Naive thymus-derived CD4-positive, alpha-beta T cell (primary cell): ENCODE results near the gene BAIAP2. TPM values are rescaled to one million over a fixed set of nuclear protein-coding genes. Genes with fewer than 3 reads are reported as not detected.

ENCODE experiments used
- ATAC-seq: fragments of 150-1000 bp; cut with Tn5 transposase; 2 replicates; pipeline ENCODE4 v1.10.0; 2021; ENCODE audit warnings: mild to moderate bottlenecking, moderate library complexity
- CTCF ChIA-PET: fragments of 350-600 bp; sonication (Branson Sonifier 250); formaldehyde crosslinking; loops from one replicate; lab custom pipeline; 2021; ENCODE audit warnings: antibody characterized with exemption; lab: Charles Lee
- POLR2A ChIA-PET: fragments of 350-600 bp; sonication (Branson Sonifier 250); formaldehyde crosslinking; loops from one replicate; lab custom pipeline; 2021; ENCODE audit warnings: antibody characterized with exemption, inconsistent platforms; lab: Charles Lee
- DNase-seq, 9 donors: peaks; one replicate each; pipeline versions ENCODE4 v3.0.0 to v3.0.0-alpha.2; 2020 to 2022; ENCODE audit warnings: mixed read lengths in 1 of 9
- H3K27ac ChIP-seq: one replicate; pipeline ENCODE4 v1.7.0; 2013; ENCODE audit warnings: mild to moderate bottlenecking, low read depth, low read length, moderate library complexity
- H3K27me3 ChIP-seq, 2 donors: one replicate each; pipeline ENCODE4 v1.7.0; 2013; ENCODE audit warnings: low read length in 2 of 2, mild to moderate bottlenecking in 2 of 2, moderate library complexity in 2 of 2; ENCODE audit not compliant: control insufficient read depth in 2 of 2, insufficient read depth in 2 of 2
- H3K36me3 ChIP-seq, 3 experiments: 1 replicate in 2 of 3; 2 replicates in 1 of 3; pipeline ENCODE4 v1.7.0; 2013; ENCODE audit warnings: low read length in 3 of 3, mild to moderate bottlenecking in 3 of 3, moderate library complexity in 1 of 3; ENCODE audit not compliant: insufficient read depth in 3 of 3, control insufficient read depth in 2 of 3
- H3K4me1 ChIP-seq, 2 donors: one replicate each; pipeline ENCODE4 v1.7.0; 2013; ENCODE audit warnings: low read length in 2 of 2, mild to moderate bottlenecking in 2 of 2, moderate library complexity in 1 of 2; ENCODE audit not compliant: control insufficient read depth in 2 of 2, insufficient read depth in 2 of 2
- H3K4me3 ChIP-seq: 2 replicates; pipeline ENCODE4 v1.7.0; 2013; ENCODE audit warnings: mild to moderate bottlenecking, low read length
- H3K9me3 ChIP-seq, 3 experiments: 1 replicate in 2 of 3; 2 replicates in 1 of 3; pipeline ENCODE4 v1.7.0; 2013; ENCODE audit warnings: low read length in 3 of 3; ENCODE audit not compliant: control insufficient read depth in 2 of 3
- H3K27ac Mint-ChIP-seq, 9 donors: one replicate each; pipeline ENCODE4 v1.8.0; 2020 to 2022; ENCODE audit warnings: mixed read lengths in 9 of 9, mild to moderate bottlenecking in 8 of 9, moderate library complexity in 5 of 9, inconsistent platforms in 2 of 9
- H3K27me3 Mint-ChIP-seq, 5 donors: one replicate each; pipeline ENCODE4 v1.8.0; 2021 to 2022; ENCODE audit warnings: mixed read lengths in 5 of 5, mild to moderate bottlenecking in 1 of 5
- H3K36me3 Mint-ChIP-seq, 5 donors: one replicate each; pipeline ENCODE4 v1.8.0; 2020 to 2022; ENCODE audit warnings: mixed read lengths in 5 of 5, mild to moderate bottlenecking in 3 of 5, inconsistent platforms in 1 of 5
- H3K4me1 Mint-ChIP-seq, 7 donors: one replicate each; pipeline ENCODE4 v1.8.0; 2020 to 2022; ENCODE audit warnings: mixed read lengths in 7 of 7, mild to moderate bottlenecking in 3 of 7, inconsistent platforms in 1 of 7
- H3K4me3 Mint-ChIP-seq, 10 donors: one replicate each; pipeline ENCODE4 v1.8.0; 2020 to 2022; ENCODE audit warnings: mild to moderate bottlenecking in 10 of 10, mixed read lengths in 10 of 10, moderate library complexity in 6 of 10, inconsistent platforms in 2 of 10
- H3K9me3 Mint-ChIP-seq, 11 donors: one replicate each; pipeline ENCODE4 v1.8.0; 2020 to 2022; ENCODE audit warnings: mixed read lengths in 11 of 11, mild to moderate bottlenecking in 4 of 11, inconsistent platforms in 1 of 11, moderate library complexity in 1 of 11
- intact Hi-C, 2 donors: fragments of 100-400 bp; cut with micrococcal nuclease; formaldehyde crosslinking; loops; one replicate each; pipeline ENCODE4 v1.15.1; 2023
- polyA plus RNA-seq, 2 donors: library from polyadenylated mRNA; unstranded; fragments of 300-500 nt; fragmentation: Illumina TruSeq; gene quantifications; one replicate each; pipeline ENCODE4 v1.2.3, GENCODE V29; 2021
- total RNA-seq, 6 experiments: library from RNA in 5 of 6; stranded (reverse) in 5 of 6; gene quantifications; 1 replicate in 5 of 6; 2 replicates in 1 of 6; pipeline ENCODE4 v1.2.3 and lab custom pipeline; 2021 to 2026

BAIAP2 gene
- total and polyA plus RNA-seq, 7 experiments from 2014 or later, result 3.2 to 13.7 (median 7.4) TPM

DNA sequence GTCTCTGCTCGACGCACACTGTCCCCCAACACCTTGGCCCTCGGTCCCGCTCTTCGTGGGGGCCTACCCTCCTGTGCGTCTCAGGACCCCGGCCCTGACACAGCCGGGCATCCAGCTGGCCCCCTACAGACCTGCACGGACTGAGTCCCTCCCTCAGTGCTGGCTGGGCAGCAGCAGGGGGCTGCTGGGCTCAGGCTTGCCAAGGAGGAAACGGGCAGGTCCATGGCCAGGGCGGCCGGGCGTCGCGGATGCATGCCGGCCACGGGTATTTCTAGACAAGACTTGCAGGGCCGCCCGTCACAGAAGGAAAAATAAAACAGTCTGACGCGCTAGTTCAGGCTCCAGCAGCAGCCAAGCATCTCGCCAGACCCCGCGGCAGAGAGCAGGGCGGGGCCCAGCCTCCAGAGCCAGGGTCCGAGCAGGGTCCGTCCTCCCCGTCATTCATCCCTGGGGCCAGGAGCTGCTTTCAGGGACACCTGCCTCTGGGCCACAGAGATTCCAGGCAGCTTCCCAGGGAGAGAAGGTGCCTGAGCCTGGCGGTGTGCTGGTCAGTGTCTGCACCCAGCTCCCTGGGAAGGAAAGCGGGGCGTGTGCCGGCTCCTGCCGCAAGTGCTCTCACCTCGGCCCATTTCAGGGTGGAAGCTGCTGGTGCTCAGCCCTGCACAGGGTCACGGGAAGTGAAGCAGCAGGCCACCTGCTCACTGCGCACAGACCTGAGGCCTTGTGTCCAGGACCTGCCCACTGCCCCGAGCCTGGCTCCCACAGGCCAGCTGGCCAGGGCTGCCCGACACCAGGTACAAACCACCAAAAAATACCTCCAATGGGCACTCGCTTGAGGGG is 123.1 kb downstream of the BAIAP2 start:
- ChIA-PET CTCF (no interaction called here), POLR2A (no interaction called here)

DNA sequence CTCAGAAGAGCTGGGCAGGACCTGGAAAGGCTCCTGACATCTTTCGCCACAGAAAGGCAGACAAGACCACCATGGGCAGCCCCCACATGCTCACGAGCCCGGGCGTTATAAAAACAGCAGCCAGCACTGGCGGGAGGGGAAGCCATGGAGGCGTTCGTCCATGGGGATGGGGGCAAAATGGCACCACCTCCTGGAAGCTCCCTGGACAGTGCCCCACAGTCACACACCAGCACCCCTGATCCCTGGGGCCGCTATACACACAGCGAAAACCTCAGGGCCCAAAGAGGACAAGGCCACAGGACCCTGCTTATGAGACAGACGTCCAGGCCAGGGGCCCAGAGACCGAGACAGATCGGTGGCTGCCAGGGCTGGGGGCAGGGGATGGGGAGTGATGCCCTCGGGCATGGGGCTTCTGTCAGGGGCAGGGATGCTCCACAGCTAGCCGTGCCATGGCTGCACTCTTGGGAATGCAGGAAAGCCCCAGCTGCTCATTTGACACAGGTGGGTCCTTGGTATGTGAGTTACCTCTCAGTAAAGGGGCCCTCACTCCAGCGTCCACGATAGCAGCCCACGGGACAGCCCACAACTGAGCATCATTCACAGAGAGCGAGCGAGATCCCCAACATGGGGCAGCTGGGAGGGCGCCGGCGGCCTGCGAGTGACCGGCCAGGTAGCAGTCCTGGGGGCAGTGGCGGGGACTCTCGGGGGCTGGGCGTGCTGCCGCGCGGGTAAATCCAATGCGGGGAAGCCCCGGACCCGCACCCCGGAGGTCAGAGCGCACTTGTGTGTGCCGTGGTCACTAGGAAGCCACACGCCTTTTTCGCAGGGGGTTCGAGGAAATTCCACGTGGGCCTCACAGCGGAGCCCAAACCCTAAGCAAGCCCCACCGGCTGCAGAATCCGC is 124.0 kb downstream of the BAIAP2 start:
- POLR2A ChIA-PET, result no interaction called here
- H3K36me3 Mint-ChIP-seq, result no peaks in the 10 kb centered on the region

More for the DNA sequence above, 123.1 kb downstream of the BAIAP2 start:
- H3K4me1 ChIP-seq, result no peaks in the 10 kb centered on the region
- Mint-ChIP-seq H3K27ac (no peak overlapping the region), H3K9me3 (no peaks in the 10 kb centered on the region), H3K4me1 (peaks cover 0 to 5% (median 0%) of the 10 kb centered on the region in 7 donors), H3K4me3 (no peak overlapping the region), H3K27me3 (peaks cover 0 to 12% (median 6%) of the 10 kb centered on the region in 5 donors), H3K36me3 (no peaks in the 10 kb centered on the region)
- DNase-seq (no peak), ATAC-seq (no peak)
- intact Hi-C loops, result no loop called here
- H3K4me3 ChIP-seq, result no peak overlapping the region
- no peaks in the 10 kb centered on the region for H3K36me3 ChIP-seq
- H3K27me3 ChIP-seq, result no peaks in the 10 kb centered on the region
- H3K9me3 ChIP-seq, result no peaks in the 10 kb centered on the region
- no peak overlapping the region for H3K27ac ChIP-seq

DNA sequence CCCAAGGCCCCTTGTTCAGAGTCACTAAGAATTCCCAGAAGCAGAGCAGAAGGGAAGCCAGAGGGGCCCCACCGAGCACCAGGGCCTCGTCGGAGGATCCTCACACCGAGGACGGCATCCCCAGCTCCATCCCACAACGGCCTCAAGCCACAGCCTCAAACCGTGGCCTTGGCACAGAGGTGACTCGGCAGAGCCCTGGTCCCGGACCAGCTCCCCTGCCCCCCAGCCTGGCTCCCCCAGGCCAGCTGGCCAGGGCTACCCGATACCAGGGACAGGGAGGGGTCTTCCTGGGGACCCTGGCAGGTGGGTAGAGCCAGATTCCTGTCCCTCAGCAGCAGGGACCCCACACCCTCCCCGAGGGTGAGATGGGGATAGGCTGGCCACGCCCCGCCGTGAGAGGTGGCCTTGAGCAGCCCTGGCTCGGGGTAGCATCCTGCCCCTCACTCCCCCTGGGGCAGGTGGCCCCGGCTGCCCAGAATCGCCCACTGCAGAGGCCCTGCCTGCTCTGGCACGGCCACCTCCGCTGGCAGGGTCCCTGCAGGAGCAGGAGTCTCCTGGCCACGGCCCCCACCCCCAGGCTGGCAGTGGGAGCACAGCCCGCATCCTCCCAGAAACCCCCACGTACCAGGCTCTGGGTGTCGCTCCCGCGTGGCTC is 124.8 kb downstream of the BAIAP2 start:
- no peaks in the 10 kb centered on the region for H3K9me3 Mint-ChIP-seq
- H3K4me1 Mint-ChIP-seq, result peaks cover 0 to 5% (median 0%) of the 10 kb centered on the region in 7 donors
- ChIA-PET CTCF (no interaction called here), POLR2A (no interaction called here)
- no peaks in the 10 kb centered on the region for H3K9me3 ChIP-seq
- H3K27me3 Mint-ChIP-seq, result peaks cover 0 to 17% (median 6%) of the 10 kb centered on the region in 5 donors
- ATAC-seq (peak; percentile 15), DNase-seq (no peak)
- intact Hi-C loops, result no loop called here
- H3K4me3 Mint-ChIP-seq, result peak overlapping the region in 1 of 10 donors; percentile 65
- H3K27ac ChIP-seq, result no peak overlapping the region
- no peaks in the 10 kb centered on the region for H3K36me3 ChIP-seq
- no peaks in the 10 kb centered on the region for H3K36me3 Mint-ChIP-seq
- H3K27ac Mint-ChIP-seq, result no peak overlapping the region
- no peak overlapping the region for H3K4me3 ChIP-seq
- no peaks in the 10 kb centered on the region for H3K27me3 ChIP-seq
- no peaks in the 10 kb centered on the region for H3K4me1 ChIP-seq

More for the DNA sequence above, 124.0 kb downstream of the BAIAP2 start:
- H3K4me3 ChIP-seq, result no peak overlapping the region
- H3K36me3 ChIP-seq, result no peaks in the 10 kb centered on the region
- no peaks in the 10 kb centered on the region for H3K9me3 ChIP-seq
- Mint-ChIP-seq H3K27me3 (peaks cover 0 to 12% (median 6%) of the 10 kb centered on the region in 5 donors), H3K4me3 (peak overlapping the region in 1 of 10 donors; percentile 61), H3K9me3 (no peaks in the 10 kb centered on the region), H3K27ac (no peak overlapping the region), H3K4me1 (peaks cover 0 to 5% (median 0%) of the 10 kb centered on the region in 7 donors)
- no peak overlapping the region for H3K27ac ChIP-seq
- ATAC-seq, result no peak
- no peaks in the 10 kb centered on the region for H3K4me1 ChIP-seq
- CTCF ChIA-PET, result no interaction called here
- DNase-seq, result no peak
- H3K27me3 ChIP-seq, result no peaks in the 10 kb centered on the region
- intact Hi-C loops, result no loop called here

DNA sequence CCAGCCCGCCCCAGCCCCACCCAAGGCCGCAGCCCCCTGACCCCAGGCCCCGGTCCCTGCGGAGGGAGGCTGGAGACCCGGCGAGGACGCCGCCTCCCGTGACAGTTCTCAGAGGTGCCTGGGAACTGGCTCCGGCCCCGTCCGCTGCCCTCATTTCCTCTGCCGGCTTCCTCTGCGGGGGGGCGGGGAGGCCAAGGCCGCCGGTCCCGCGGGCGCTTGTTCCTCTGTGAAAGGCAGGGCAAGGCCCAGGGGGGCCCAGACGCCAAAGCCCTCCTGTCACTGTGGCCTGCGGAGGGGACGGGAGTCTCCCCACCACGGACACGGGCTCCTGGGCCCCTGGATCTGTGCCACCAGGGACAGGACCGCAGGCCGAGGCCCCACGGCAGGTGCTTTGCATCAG is 125.4 kb downstream of the BAIAP2 start:
- H3K9me3 Mint-ChIP-seq, result no peaks in the 10 kb centered on the region
- no peak for DNase-seq
- Histone ChIP-seq H3K4me1 (no peaks in the 10 kb centered on the region), H3K9me3 (no peaks in the 10 kb centered on the region), H3K36me3 (no peaks in the 10 kb centered on the region), H3K4me3 (no peak overlapping the region), H3K27me3 (no peaks in the 10 kb centered on the region), H3K27ac (no peak overlapping the region)
- H3K36me3 Mint-ChIP-seq, result no peaks in the 10 kb centered on the region
- H3K4me3 Mint-ChIP-seq, result peak overlapping the region in 2 of 10 donors; percentile 25 to 65
- H3K27ac Mint-ChIP-seq, result no peak overlapping the region
- ChIA-PET POLR2A (no interaction called here), CTCF (no interaction called here)
- peaks cover 0 to 5% (median 0%) of the 10 kb centered on the region in 7 donors for H3K4me1 Mint-ChIP-seq
- intact Hi-C loops, result no loop called here
- peak; percentile 76 for ATAC-seq
- H3K27me3 Mint-ChIP-seq, result peaks cover 0 to 17% (median 8%) of the 10 kb centered on the region in 5 donors

DNA sequence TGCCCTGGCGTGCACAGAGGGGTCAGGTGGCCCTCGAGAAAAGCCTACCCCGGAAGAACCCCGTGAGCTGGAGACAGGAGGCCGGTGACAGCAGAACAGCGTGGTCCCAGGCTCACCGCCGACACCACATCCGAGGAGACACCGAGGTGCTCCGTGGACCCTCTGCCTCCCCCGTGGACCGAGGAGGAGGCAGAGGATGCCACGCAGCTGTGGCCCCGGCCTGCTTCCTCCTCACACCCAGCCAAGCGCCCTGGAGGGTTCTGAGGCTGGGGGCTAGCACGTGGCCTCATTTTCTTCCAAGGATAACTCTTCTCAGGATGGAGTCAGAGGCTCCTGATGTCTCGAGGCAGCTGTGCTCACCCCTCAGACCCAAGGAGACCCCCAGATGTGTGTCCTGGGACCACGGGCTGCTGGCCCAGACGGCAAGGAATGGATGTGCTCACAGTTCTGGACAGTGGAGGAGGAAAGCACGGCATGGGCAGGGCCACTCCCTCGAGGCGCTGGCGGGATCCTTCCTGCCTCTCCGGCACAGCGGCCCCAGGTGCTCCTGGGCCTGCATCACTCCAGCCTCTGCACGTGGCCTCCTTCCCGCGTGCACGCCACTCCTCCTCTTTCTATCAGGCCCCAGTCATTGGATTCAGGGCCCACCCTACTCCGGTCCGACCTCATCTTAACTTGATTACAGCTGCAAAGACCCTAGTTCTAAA is 125.9 kb downstream of the BAIAP2 start:
- no peak for DNase-seq

DNA sequence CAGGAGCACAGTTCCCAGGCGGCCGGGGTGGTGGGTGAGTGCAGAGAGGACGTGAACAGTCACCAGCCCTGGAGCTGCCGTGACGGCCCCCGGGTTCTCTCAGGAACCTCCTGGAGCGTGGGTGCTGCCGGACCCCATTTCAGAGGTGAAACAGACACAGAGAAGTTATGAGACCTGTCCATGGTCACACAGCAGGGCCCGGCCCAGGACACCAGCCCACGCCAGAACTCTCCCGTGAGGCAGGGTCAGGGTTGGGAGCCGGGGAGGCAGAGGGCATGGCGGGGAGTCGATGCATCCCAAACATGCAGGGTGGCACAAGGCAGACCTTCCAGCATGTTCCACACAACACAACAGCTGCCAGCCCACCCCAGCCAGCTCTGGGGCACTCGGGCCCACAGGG is 126.6 kb downstream of the BAIAP2 start:
- ChIA-PET POLR2A (no interaction called here), CTCF (no interaction called here)
- H3K4me1 ChIP-seq, result no peaks in the 10 kb centered on the region
- ATAC-seq, result no peak
- intact Hi-C loops, result no loop called here
- Mint-ChIP-seq H3K4me3 (peak overlapping the region in 2 of 10 donors; percentile 16 to 65), H3K27ac (no peak overlapping the region), H3K4me1 (peaks cover 0 to 5% (median 0%) of the 10 kb centered on the region in 7 donors), H3K36me3 (no peaks in the 10 kb centered on the region), H3K9me3 (no peaks in the 10 kb centered on the region), H3K27me3 (peaks cover 0 to 17% (median 11%) of the 10 kb centered on the region in 5 donors)
- H3K27me3 ChIP-seq, result no peaks in the 10 kb centered on the region
- no peak overlapping the region for H3K4me3 ChIP-seq
- H3K27ac ChIP-seq, result no peak overlapping the region
- H3K9me3 ChIP-seq, result no peaks in the 10 kb centered on the region
- no peaks in the 10 kb centered on the region for H3K36me3 ChIP-seq
- DNase-seq, result no peak

More for the DNA sequence above, 125.9 kb downstream of the BAIAP2 start:
- Histone ChIP-seq H3K36me3 (no peaks in the 10 kb centered on the region), H3K27me3 (no peaks in the 10 kb centered on the region), H3K9me3 (no peaks in the 10 kb centered on the region), H3K27ac (no peak overlapping the region), H3K4me3 (no peak overlapping the region), H3K4me1 (no peaks in the 10 kb centered on the region)
- Mint-ChIP-seq H3K4me1 (peaks cover 0 to 5% (median 0%) of the 10 kb centered on the region in 7 donors), H3K27me3 (peaks cover 0 to 17% (median 8%) of the 10 kb centered on the region in 5 donors), H3K9me3 (no peaks in the 10 kb centered on the region), H3K4me3 (peak overlapping the region in 4 of 10 donors; percentile 16 to 65 (median 34)), H3K36me3 (no peaks in the 10 kb centered on the region), H3K27ac (no peak overlapping the region)
- ChIA-PET CTCF (no interaction called here), POLR2A (no interaction called here)
- intact Hi-C loops, result no loop called here
- no peak for ATAC-seq
